KMS-11 (cell line): ENCODE results near the gene RPL27.

Experiments
- H2AFZ ChIP-seq: fragments of 200-600 bp; sonication (generic); 2 replicates; pipeline ENCODE4 v1.6.1; 2016; ENCODE audit warnings: antibody characterized with exemption, mixed run types, low read depth
- H3K27ac ChIP-seq: fragments of 200-600 bp; sonication (generic); 2 replicates; pipeline ENCODE4 v1.6.1; 2016; ENCODE audit warnings: mild to moderate bottlenecking, mixed run types
- H3K27me3 ChIP-seq: fragments of 200-600 bp; sonication (generic); 2 replicates; pipeline ENCODE4 v1.6.1; 2017; ENCODE audit warnings: mild to moderate bottlenecking, low read depth, mixed run types, moderate library complexity; ENCODE audit not compliant: insufficient read depth
- H3K36me3 ChIP-seq: fragments of 200-600 bp; sonication (generic); 2 replicates; pipeline ENCODE4 v1.6.1; 2017; ENCODE audit warnings: mild to moderate bottlenecking, mixed run types; ENCODE audit not compliant: insufficient read depth
- H3K4me1 ChIP-seq: fragments of 200-600 bp; sonication (generic); 2 replicates; pipeline ENCODE4 v1.6.1; 2016; ENCODE audit warnings: mild to moderate bottlenecking, low read depth, mixed run types; ENCODE audit not compliant: poor library complexity, severe bottlenecking
- H3K4me2 ChIP-seq: fragments of 200-600 bp; sonication (generic); 2 replicates; pipeline ENCODE4 v1.7.0; 2016; ENCODE audit warnings: mild to moderate bottlenecking, mixed run types
- H3K4me3 ChIP-seq: fragments of 200-600 bp; sonication (generic); IDR thresholded peaks from 2 replicates; pipeline ENCODE4 v1.6.1; 2017; ENCODE audit warnings: low read depth, low read length, mixed read lengths; ENCODE audit not compliant: insufficient read depth
- H3K79me2 ChIP-seq: fragments of 200-600 bp; sonication (generic); 2 replicates; pipeline ENCODE4 v1.6.1; 2016; ENCODE audit warnings: low read depth, mixed run types; ENCODE audit not compliant: insufficient read depth
- H3K9ac ChIP-seq: fragments of 200-600 bp; sonication (generic); 2 replicates; pipeline ENCODE4 v1.6.1; 2016; ENCODE audit warnings: mild to moderate bottlenecking, mixed run types
- H4K20me1 ChIP-seq: fragments of 200-600 bp; sonication (generic); 2 replicates; pipeline ENCODE4 v1.6.1; 2016; ENCODE audit warnings: mild to moderate bottlenecking, mixed run types; ENCODE audit not compliant: insufficient read depth
- CTCF ChIP-seq: fragments of 200-600 bp; sonication (generic); conservative IDR thresholded peaks from 2 replicates; pipeline ENCODE4 v1.6.1; 2017; ENCODE audit warnings: low read depth, mild to moderate bottlenecking, antibody characterized with exemption, low read length, moderate library complexity, mixed read lengths

The RPL27 gene

GRCh38 chr17:42985225-42985624 lies 13.0 kb upstream of the RPL27 start:
- Histone ChIP-seq H3K79me2 (peaks cover 32% of the 10 kb centered on the region; the same call in 1 of the 2 replicates), H3K4me2 (0 out of 2 replicates have a peak overlapping the region, but pooled peaks have one; percentile 33), H3K36me3 (peaks cover 5% of the 10 kb centered on the region; the same call in 1 of the 2 replicates), H4K20me1 (no peaks in the 10 kb centered on the region), H3K27me3 (no peaks in the 10 kb centered on the region), H3K4me3 (no peak overlapping the region), H3K4me1 (peaks cover 30% of the 10 kb centered on the region), H3K9ac (no peak overlapping the region), H2AFZ (no peak overlapping the region), H3K27ac (no peak overlapping the region; the same call in 1 of the 2 replicates)
- no peak for TF ChIP-seq CTCF

GRCh38 chr17:42989141-42989540 lies 9.1 kb upstream of the RPL27 start:
- Histone ChIP-seq H3K9ac (no peak overlapping the region), H2AFZ (no peak overlapping the region), H3K4me2 (no peak overlapping the region), H3K79me2 (peaks cover 7% of the 10 kb centered on the region; the same call in 1 of the 2 replicates), H4K20me1 (no peaks in the 10 kb centered on the region), H3K27me3 (no peaks in the 10 kb centered on the region), H3K27ac (no peak overlapping the region), H3K4me3 (no peak overlapping the region), H3K36me3 (peaks cover 6% of the 10 kb centered on the region; the same call in 1 of the 2 replicates), H3K4me1 (peaks cover 25% of the 10 kb centered on the region)
- TF ChIP-seq CTCF: no peak

- Histone ChIP-seq H2AFZ (no peak overlapping the region), H3K27me3 (no peaks in the 10 kb centered on the region), H4K20me1 (no peaks in the 10 kb centered on the region), H3K79me2 (peaks cover 5% of the 10 kb centered on the region; the same call in 1 of the 2 replicates), H3K4me3 (no peak overlapping the region), H3K4me1 (peaks cover 20% of the 10 kb centered on the region), H3K4me2 (no peak overlapping the region), H3K9ac (no peak overlapping the region), H3K27ac (no peak overlapping the region), H3K36me3 (peaks cover 6% of the 10 kb centered on the region; the same call in 1 of the 2 replicates)
- TF ChIP-seq CTCF: no peak
These were observed 8.2 kb upstream of the RPL27 start for GRCh38 chr17:42989726-42990652.

- H3K79me2 ChIP-seq: no peaks in the 10 kb centered on the region
- no peak overlapping the region for H3K4me3 ChIP-seq
- H3K4me1 ChIP-seq: peaks cover 7% of the 10 kb centered on the region
- no peak overlapping the region for H3K27ac ChIP-seq
- peaks cover 6% of the 10 kb centered on the region; the same call in 1 of the 2 replicates for H3K36me3 ChIP-seq
- H4K20me1 ChIP-seq: no peaks in the 10 kb centered on the region
- no peak for TF ChIP-seq CTCF
- no peak overlapping the region for H2AFZ ChIP-seq
- H3K4me2 ChIP-seq: no peak overlapping the region
- H3K9ac ChIP-seq: no peak overlapping the region
- no peaks in the 10 kb centered on the region for H3K27me3 ChIP-seq
These were observed 6.7 kb upstream of the RPL27 start for GRCh38 chr17:42991471-42991870.
